Effector memory CD4-positive, alpha-beta T cell (primary cell): ENCODE data around the gene UST.
"Not testable (repeated sequence)": the region's sequence is repeated elsewhere in the genome, so short reads cannot be mapped to it uniquely, and the experiment has no call there.

Source experiments
- DNase-seq, 3 donors: peaks; one replicate each; pipeline ENCODE4 v3.0.0-alpha.2; 2020
- H3K27ac ChIP-seq: 2 replicates; pipeline ENCODE4 v1.7.0; 2013; ENCODE audit warnings: mild to moderate bottlenecking, low read length, moderate library complexity; ENCODE audit not compliant: insufficient read depth, poor library complexity, severe bottlenecking
- H3K27me3 ChIP-seq: replicated peaks from 2 replicates; pipeline ENCODE4 v1.7.0; 2013; ENCODE audit warnings: mild to moderate bottlenecking, low read length; ENCODE audit not compliant: insufficient read depth, control insufficient read depth, poor library complexity, severe bottlenecking
- H3K36me3 ChIP-seq: 2 replicates; pipeline ENCODE4 v1.7.0; 2013; ENCODE audit warnings: mild to moderate bottlenecking, low read length, moderate library complexity; ENCODE audit not compliant: control insufficient read depth, insufficient read depth
- H3K4me1 ChIP-seq: 2 replicates; pipeline ENCODE4 v1.7.0; 2013; ENCODE audit warnings: low read length, mild to moderate bottlenecking; ENCODE audit not compliant: control insufficient read depth, insufficient read depth, poor library complexity, severe bottlenecking
- H3K4me3 ChIP-seq: 2 replicates; pipeline ENCODE4 v1.7.0; 2013; ENCODE audit warnings: low read length, low read depth, mild to moderate bottlenecking; ENCODE audit not compliant: insufficient read depth, poor library complexity, severe bottlenecking
- H3K9me3 ChIP-seq: 2 replicates; pipeline ENCODE4 v1.7.0; 2013; ENCODE audit warnings: mild to moderate bottlenecking, low read length, moderate library complexity; ENCODE audit not compliant: control insufficient read depth

The UST gene

GRCh38 chr6:148845464-148845863 lies 98.6 kb downstream of the UST start:
- H3K9me3 ChIP-seq, result no peaks in the 10 kb centered on the region
- H3K36me3 ChIP-seq, result no peaks in the 10 kb centered on the region
- no peaks in the 10 kb centered on the region for H3K27me3 ChIP-seq
- no peak for DNase-seq
- no peak overlapping the region for H3K27ac ChIP-seq
- no peaks in the 10 kb centered on the region for H3K4me1 ChIP-seq
- H3K4me3 ChIP-seq, result no peak overlapping the region

DNA sequence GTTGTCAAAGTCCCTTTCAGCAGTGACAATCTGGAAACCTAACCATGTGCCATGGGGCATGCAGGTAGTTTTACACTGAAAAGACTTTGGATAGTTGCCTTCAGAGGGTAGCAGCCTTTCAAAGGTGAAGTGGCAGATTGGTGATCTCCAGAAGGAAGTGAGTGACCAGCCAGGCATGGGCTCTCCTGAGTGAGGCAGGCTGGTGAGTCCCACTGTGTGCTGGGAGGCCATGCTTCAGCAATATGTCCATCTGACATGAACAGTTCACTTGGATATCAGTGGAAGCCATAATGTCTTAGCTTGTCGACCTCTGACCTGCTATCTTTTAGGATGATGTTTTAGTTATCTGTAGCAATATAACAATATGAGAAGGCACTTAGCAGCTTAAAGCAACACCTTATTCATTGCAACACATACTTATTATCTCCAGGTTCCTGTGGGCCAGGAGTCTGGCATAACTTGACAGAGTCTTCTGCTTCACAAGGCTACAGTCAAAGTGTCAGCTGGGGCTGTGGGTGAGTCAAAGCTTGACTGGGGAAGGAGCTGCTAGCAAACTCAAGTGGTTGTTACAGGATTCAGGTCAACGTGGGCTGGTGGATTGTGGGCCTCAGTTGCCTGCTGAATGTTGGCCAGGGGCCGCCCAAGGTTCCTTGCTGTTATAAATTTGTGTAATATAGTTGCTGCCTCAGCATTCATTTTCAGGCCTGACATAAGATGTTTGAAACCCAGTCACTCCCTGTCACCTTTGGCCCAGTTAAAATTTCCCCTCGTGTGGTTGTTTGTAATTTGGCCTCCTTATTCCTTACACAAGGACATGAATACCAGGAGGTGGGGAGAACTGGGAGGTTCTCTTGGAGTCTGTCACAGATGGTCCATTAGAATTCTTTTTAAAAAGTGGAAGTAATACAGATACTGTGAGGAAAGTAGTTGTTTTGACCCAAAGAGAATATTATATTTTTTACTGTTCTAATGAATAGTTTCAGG lies 100.2 kb downstream of the UST start:
- no peaks in the 10 kb centered on the region for H3K36me3 ChIP-seq
- no peak for DNase-seq
- no peaks in the 10 kb centered on the region for H3K27me3 ChIP-seq
- H3K4me3 ChIP-seq, result no peak overlapping the region
- H3K27ac ChIP-seq, result no peak overlapping the region
- H3K9me3 ChIP-seq, result no peaks in the 10 kb centered on the region
- no peaks in the 10 kb centered on the region for H3K4me1 ChIP-seq

DNA sequence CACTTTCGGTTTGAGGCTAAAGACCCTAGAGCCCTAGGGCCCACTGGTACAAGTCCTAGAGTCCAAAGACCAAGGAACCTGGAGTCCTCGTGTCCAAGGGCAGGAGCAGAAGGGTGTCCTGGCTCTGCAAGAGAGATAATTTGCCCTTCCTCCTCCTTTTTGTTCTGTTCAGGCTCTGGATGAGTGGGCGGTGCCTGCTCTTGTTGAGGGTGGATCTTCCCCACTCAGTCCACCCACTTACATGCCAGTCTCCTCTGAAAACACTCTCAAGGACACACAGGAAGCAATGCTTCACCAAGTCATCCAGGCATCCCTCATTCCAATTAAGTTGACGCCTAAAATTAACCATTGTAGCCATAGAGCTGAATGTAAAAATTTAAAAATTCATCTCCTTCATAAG lies 102.1 kb downstream of the UST start:
- H3K9me3 ChIP-seq, result no peaks in the 10 kb centered on the region
- no peak overlapping the region for H3K4me3 ChIP-seq
- no peaks in the 10 kb centered on the region for H3K36me3 ChIP-seq

DNA sequence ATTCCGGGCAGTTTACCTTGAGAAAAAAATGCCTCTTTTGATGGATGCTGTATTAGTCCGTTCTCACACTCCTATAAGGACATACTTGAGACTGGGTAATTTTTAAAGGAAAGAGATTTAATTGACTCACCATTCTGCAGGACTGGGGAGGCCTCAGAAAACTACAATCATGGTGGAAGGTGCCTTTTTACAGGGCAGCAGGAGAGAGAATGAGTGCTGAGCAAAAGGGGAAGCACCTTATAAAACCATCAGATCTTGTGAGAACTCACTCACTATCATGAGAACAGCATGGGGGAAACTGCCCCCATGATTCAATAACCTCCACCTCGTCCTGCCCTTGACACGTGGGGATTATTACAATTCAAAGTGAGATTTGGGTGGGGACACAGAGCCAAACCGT lies 102.6 kb downstream of the UST start:
- not testable (repeated sequence) for H3K36me3 ChIP-seq, H3K4me1 ChIP-seq, H3K27ac ChIP-seq, H3K4me3 ChIP-seq, H3K9me3 ChIP-seq, H3K27me3 ChIP-seq, DNase-seq

More for the DNA sequence above, 102.1 kb downstream of the UST start:
- no peak overlapping the region for H3K27ac ChIP-seq
- DNase-seq, result no peak
- no peaks in the 10 kb centered on the region for H3K27me3 ChIP-seq
- no peaks in the 10 kb centered on the region for H3K4me1 ChIP-seq

GRCh38 chr6:148850964-148851363 lies 104.1 kb downstream of the UST start:
- no peak for DNase-seq
- no peaks in the 10 kb centered on the region for H3K36me3 ChIP-seq
- H3K27me3 ChIP-seq, result no peaks in the 10 kb centered on the region
- no peaks in the 10 kb centered on the region for H3K4me1 ChIP-seq
- no peak overlapping the region for H3K4me3 ChIP-seq
- H3K27ac ChIP-seq, result no peak overlapping the region
- H3K9me3 ChIP-seq, result no peaks in the 10 kb centered on the region

GRCh38 chr6:148851683-148852556 lies 105.1 kb downstream of the UST start:
- no peak for DNase-seq

DNA sequence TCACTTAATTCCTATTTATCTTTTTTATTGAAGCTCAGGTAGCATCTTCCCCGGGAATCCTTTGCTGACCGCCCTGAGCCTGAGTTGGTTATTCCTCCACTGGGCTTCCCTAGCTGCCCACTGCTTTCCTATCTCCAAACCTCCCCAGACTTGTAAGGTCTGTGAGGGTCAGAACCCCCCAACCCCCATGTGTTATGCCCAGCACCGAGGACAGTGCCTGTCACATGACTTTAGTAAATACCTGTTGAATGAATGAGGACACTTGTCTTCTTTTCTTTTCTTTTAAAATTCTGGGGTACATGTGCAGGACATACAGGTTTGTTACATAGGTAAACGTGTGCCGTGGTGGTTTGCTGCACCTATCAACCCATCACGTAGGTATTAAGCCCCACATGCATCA lies 105.9 kb downstream of the UST start:
- Histone ChIP-seq H3K27me3 (no peaks in the 10 kb centered on the region), H3K4me1 (no peaks in the 10 kb centered on the region), H3K27ac (no peak overlapping the region), H3K36me3 (no peaks in the 10 kb centered on the region), H3K9me3 (no peaks in the 10 kb centered on the region), H3K4me3 (no peak overlapping the region)
- DNase-seq, result no peak

More at GRCh38 chr6:148851683-148852556, 105.1 kb downstream of the UST start:
- Histone ChIP-seq H3K4me3 (no peak overlapping the region), H3K4me1 (no peaks in the 10 kb centered on the region), H3K36me3 (no peaks in the 10 kb centered on the region), H3K27me3 (no peaks in the 10 kb centered on the region), H3K9me3 (no peaks in the 10 kb centered on the region), H3K27ac (no peak overlapping the region)

DNA sequence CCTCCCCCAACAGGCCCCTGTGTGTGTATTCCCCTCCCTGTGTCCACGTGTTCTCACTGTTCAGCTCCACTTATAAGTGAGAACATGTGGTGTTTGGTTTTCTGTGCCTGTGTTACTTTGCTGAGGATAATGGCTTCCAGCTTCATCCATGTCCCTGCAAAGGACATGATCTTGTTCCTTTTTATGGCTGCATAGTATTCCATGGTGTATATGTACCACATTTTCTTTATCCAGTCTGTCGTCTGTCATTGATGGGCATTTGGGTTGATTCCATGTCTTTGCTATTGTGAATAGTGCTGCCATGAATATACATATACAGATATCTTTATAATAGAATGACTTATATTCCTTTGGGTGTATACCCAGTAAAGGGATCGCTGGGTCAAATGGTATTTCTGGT lies 106.3 kb downstream of the UST start:
- not testable (repeated sequence) for H3K9me3 ChIP-seq, H3K27me3 ChIP-seq, DNase-seq, H3K4me3 ChIP-seq, H3K4me1 ChIP-seq, H3K27ac ChIP-seq, H3K36me3 ChIP-seq

DNA sequence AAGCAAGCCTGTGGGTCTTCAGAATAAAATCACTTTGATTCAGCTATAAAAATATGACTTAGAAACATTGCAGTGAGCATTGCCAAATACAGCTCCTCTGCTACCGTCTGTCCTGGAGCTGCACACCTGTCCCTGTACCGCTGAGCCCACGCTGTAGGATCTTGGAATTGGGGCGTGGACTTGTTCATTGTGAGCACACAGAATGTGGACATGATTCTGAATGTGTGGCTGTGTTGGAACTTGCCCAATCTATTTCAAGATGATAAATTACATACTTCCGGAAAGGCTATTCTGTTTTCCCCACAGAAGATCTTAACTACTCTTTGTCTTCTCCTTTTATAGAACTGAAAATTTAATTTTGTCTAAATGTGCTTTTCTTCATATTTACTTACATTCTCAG lies 107.3 kb downstream of the UST start:
- H3K4me1 ChIP-seq, result no peaks in the 10 kb centered on the region
- no peak for DNase-seq
- no peaks in the 10 kb centered on the region for H3K27me3 ChIP-seq

GRCh38 chr6:148854992-148855391 lies 108.2 kb downstream of the UST start:
- H3K9me3 ChIP-seq, result no peaks in the 10 kb centered on the region
- no peaks in the 10 kb centered on the region for H3K27me3 ChIP-seq
- no peaks in the 10 kb centered on the region for H3K4me1 ChIP-seq
- DNase-seq, result no peak
- no peak overlapping the region for H3K4me3 ChIP-seq
- no peaks in the 10 kb centered on the region for H3K36me3 ChIP-seq
- no peak overlapping the region for H3K27ac ChIP-seq

More for the DNA sequence above, 107.3 kb downstream of the UST start:
- Histone ChIP-seq H3K36me3 (no peaks in the 10 kb centered on the region), H3K9me3 (no peaks in the 10 kb centered on the region), H3K27ac (no peak overlapping the region), H3K4me3 (no peak overlapping the region)
